Measurements from ENCODE around the gene CD68. TPM values are rescaled to one million over a fixed set of nuclear protein-coding genes. Genes with fewer than 3 reads are reported as not detected.
"Not testable (repeated sequence)": the region's sequence is repeated elsewhere in the genome, so short reads cannot be mapped to it uniquely, and the experiment has no call there.

Gene CD68
- total and polyA plus RNA-seq, 3 donors from 2014 or later, result 2.0 to 54.8 (median 6.4) TPM

GRCh38 chr17:7590743-7591142 is 11.3 kb downstream of the CD68 start:
- no peaks in the 10 kb centered on the region for H3K27me3 ChIP-seq
- no peak overlapping the region for H3K27ac ChIP-seq
- H3K4me1 ChIP-seq, result peaks cover 2% of the 10 kb centered on the region
- intact Hi-C loops (cut with DNase I; ENCODE audit: low total_unique reads), result no loop called here
- no peaks in the 10 kb centered on the region for H3K9me3 ChIP-seq
- 53 to 80% methylated on average over 3 to 4 of the region's 4 CpGs for WGBS, 2 donors
- H3K4me3 ChIP-seq, result no peak overlapping the region
- no peaks in the 10 kb centered on the region for H3K36me3 ChIP-seq (ENCODE audit: low read depth, missing control alignments)
- TF ChIP-seq CTCF (IDR thresholded peaks at IDR 0.05) (no peak), POLR2A (IDR thresholded peaks at IDR 0.05) (no peak)
- DNase-seq, result no peak

GRCh38 chr17:7591596-7591995 is 12.2 kb downstream of the CD68 start:
- TF ChIP-seq POLR2A (IDR thresholded peaks at IDR 0.05) (no peak), CTCF (IDR thresholded peaks at IDR 0.05) (no peak)
- no peak overlapping the region for H3K27ac ChIP-seq
- no peaks in the 10 kb centered on the region for H3K9me3 ChIP-seq
- no peaks in the 10 kb centered on the region for H3K36me3 ChIP-seq (ENCODE audit: low read depth, missing control alignments)
- H3K27me3 ChIP-seq, result no peaks in the 10 kb centered on the region
- H3K4me1 ChIP-seq, result peaks cover 2% of the 10 kb centered on the region
- no peak overlapping the region for H3K4me3 ChIP-seq
- intact Hi-C loops (cut with DNase I; ENCODE audit: low total_unique reads), result no loop called here
- no peak for DNase-seq
- 88 to 92% methylated on average over 5 of the region's 5 CpGs for WGBS, 2 donors

GRCh38 chr17:7592422-7593021 is 13.1 kb downstream of the CD68 start:
- no peak for DNase-seq
- 93 to 95% methylated on average over 23 of the region's 23 CpGs for WGBS, 2 donors
- Histone ChIP-seq H3K4me1 (peaks cover 2% of the 10 kb centered on the region), H3K36me3 (ENCODE audit: low read depth, missing control alignments) (no peaks in the 10 kb centered on the region), H3K27ac (no peak overlapping the region), H3K9me3 (no peaks in the 10 kb centered on the region), H3K4me3 (no peak overlapping the region), H3K27me3 (no peaks in the 10 kb centered on the region)
- TF ChIP-seq CTCF (IDR thresholded peaks at IDR 0.05), result no peak
- TF ChIP-seq POLR2A (IDR thresholded peaks at IDR 0.05), result no peak
- intact Hi-C loops (cut with DNase I; ENCODE audit: low total_unique reads), result no loop called here

- H3K36me3 ChIP-seq (ENCODE audit: low read depth, missing control alignments), result no peaks in the 10 kb centered on the region
- DNase-seq, result no peak
- H3K9me3 ChIP-seq, result no peaks in the 10 kb centered on the region
- 85 to 86% methylated on average over 12 of the region's 12 CpGs for WGBS, 2 donors
- no peak overlapping the region for H3K4me3 ChIP-seq
- H3K4me1 ChIP-seq, result peaks cover 2% of the 10 kb centered on the region
- no peak overlapping the region for H3K27ac ChIP-seq
- TF ChIP-seq CTCF (IDR thresholded peaks at IDR 0.05), result no peak
- TF ChIP-seq POLR2A (IDR thresholded peaks at IDR 0.05), result no peak
- intact Hi-C loops (cut with DNase I; ENCODE audit: low total_unique reads), result no loop called here
- H3K27me3 ChIP-seq, result no peaks in the 10 kb centered on the region
Observed at GRCh38 chr17:7593296-7593695, 13.9 kb downstream of the CD68 start.

GRCh38 chr17:7597561-7597960 is 18.1 kb downstream of the CD68 start:
- H3K27ac ChIP-seq; DNase-seq; H3K27me3 ChIP-seq; H3K9me3 ChIP-seq; H3K36me3 ChIP-seq (ENCODE audit: low read depth, missing control alignments); H3K4me1 ChIP-seq; intact Hi-C loops (cut with DNase I; ENCODE audit: low total_unique reads); H3K4me3 ChIP-seq: not testable (repeated sequence)
- 71 to 88% methylated on average over 5 of the region's 5 CpGs for WGBS, 2 donors
